Left hindlimb (tissue), 1 donor: ENCODE data around the gene EYA2.
"Not testable (repeated sequence)": the region's sequence is repeated elsewhere in the genome, so short reads cannot be mapped to it uniquely, and the experiment has no call there.

ENCODE experiments used
- DNase-seq: peaks from one replicate; pipeline ENCODE4 v3.0.0-alpha.2; 2018

EYA2 gene

DNA sequence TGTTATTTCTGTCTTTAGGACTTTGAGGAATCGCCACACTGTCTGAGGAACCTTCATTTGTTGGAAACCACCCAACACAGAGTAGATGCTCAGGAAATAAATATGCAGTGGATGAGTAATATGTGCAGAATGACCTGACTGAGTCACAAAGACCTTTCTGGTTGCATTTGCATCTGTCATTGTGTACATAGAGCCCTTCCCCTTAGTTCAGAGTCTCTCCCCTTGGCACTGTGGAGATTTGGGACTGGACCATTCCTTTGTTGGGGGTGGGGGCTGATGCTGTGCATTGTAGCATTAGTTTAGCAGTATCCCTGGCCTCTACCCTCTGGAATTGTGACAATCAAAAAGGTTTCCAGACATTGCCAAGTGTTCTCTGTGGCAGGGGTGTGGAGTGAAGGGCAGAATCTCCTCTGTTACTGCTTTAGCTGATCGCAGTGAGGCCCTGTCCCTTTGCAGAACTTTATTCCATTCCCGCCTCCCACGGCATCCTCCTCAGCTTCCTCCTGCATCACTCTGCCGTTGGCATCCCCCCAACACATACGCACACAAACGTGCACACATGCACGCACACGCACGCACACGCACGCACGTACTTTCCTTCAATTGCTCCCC lies 64.5 kb downstream of the EYA2 start:
- no peak for DNase-seq

GRCh38 chr20:46959821-46960220 lies 65.2 kb downstream of the EYA2 start:
- no peak for DNase-seq

GRCh38 chr20:46960536-46960935 lies 65.9 kb downstream of the EYA2 start:
- DNase-seq, result no peak

GRCh38 chr20:46961968-46962367 lies 67.3 kb downstream of the EYA2 start:
- not testable (repeated sequence) for DNase-seq

- DNase-seq, result no peak
These were observed 68.0 kb downstream of the EYA2 start for GRCh38 chr20:46962452-46963195.

- no peak for DNase-seq
These were observed 68.5 kb downstream of the EYA2 start for GRCh38 chr20:46963196-46963529.

GRCh38 chr20:46963758-46964617 lies 69.3 kb downstream of the EYA2 start:
- DNase-seq, result no peak

GRCh38 chr20:46964618-46965455 lies 70.2 kb downstream of the EYA2 start:
- DNase-seq, result no peak

DNA sequence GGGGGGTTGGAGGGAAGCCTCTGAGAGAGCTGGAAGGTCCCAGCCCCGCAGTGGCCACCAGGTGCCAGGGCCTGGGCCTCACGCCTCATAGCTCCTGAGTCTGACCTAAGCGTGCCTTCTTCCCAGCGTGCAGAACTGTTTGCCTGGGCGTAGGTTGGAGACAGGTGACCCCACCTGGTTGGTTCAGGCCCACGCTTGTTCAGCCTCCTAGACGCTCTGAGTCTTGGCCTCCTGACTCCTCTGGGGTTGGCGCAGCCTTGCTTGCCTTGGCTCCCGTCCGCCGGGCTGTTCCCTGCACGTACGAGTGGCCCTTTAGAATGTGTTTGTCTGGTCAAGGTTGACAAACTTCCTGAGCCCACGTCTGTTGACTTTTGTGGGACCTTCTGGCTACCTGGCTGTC lies 70.8 kb downstream of the EYA2 start:
- DNase-seq, result no peak

GRCh38 chr20:46967646-46968045 lies 73.0 kb downstream of the EYA2 start:
- no peak for DNase-seq

DNA sequence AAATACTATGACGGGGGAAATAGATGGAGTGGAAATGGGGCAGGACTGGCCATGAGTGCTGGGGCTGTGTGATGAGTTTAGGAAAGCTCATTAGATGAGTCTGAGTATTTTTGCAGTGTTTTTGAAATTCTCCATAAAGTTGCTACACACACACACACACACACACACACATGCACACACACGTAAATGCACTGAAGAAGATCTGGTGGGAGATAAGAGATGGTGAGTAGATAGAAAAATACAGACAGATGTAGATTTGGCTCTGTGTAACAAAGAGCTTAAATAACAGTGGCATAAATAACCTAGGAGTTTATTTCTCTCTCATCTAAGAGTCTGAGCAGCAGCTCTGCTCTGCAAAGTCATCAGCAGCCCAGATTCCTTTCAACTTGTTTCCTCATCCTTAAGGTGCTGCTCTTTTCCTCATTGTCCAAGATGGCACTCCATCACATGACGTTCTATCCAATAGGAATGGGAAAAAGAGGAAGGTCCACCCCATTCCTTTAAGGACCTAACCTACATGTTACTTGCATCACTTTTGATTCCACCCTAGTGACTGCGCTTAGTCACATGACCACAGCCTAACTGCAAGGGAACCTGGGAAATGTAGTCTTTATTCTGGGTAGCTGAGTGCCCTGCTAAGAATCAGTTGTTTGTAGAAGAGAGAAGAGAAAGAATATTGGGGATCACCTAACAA lies 76.4 kb downstream of the EYA2 start:
- DNase-seq, result no peak

- DNase-seq, result no peak
These were observed 79.1 kb downstream of the EYA2 start for GRCh38 chr20:46973766-46974165.

DNA sequence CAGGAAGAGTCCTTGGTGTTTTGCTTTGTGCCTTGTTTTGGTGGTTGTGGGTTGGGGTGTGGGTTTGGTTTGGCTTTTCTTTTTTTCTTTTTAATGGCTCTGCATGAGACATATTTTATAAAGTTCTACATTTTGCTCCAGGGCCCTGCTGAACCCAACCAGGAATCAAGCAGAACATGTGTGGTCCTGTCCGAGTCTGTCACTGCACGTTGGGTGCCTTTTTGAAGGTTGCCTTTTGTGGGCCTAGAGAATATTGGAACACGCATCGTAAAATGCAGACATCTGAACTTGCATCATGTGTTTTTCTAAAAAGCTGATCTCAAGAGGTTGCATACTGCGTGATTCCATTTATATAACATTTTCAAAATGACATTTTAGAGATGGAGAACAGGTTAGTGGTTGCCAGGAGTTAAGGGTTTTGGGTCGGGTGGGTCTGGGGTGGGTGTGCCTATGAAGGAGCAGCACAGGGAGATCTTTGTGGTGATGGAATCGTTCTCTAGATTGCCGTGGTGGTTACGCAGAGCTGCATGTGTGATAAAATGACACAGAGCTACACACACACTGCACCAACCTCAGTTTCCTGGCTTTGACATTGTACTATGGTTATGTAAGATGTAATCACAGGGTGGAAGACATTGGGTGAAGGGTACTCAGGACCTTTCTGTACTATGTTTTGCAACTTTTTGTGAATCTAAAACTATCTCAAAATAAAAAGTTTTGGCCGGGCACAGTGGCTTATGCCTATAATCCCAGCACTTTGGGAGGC lies 80.2 kb downstream of the EYA2 start:
- DNase-seq, result no peak

- no peak for DNase-seq
These were observed 81.3 kb downstream of the EYA2 start for GRCh38 chr20:46975976-46976375.

DNA sequence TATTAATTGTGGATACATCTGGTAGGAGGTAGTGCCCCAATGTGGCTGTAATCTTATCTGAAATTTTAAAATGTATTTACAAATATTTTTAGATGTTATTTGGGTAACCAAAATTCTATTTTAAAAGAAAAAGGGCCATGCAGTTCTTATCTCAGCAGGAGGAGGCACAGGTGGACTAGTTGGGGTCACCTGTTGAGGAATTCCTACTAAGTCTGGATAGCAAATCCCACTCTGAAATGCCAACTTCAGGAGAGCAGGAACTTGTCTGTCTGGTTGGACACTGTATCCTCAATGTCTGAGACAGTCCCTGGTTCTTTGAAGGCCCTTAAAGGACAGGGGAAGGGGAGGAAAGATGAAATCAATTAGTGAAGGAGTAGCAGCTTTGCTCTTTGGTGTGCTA lies 82.6 kb downstream of the EYA2 start:
- no peak for DNase-seq

- DNase-seq, result no peak
These were observed 83.4 kb downstream of the EYA2 start for GRCh38 chr20:46977909-46978588.

GRCh38 chr20:46978951-46979491 lies 84.4 kb downstream of the EYA2 start:
- no peak for DNase-seq

GRCh38 chr20:46979603-46980241 lies 85.1 kb downstream of the EYA2 start:
- DNase-seq, result no peak

DNA sequence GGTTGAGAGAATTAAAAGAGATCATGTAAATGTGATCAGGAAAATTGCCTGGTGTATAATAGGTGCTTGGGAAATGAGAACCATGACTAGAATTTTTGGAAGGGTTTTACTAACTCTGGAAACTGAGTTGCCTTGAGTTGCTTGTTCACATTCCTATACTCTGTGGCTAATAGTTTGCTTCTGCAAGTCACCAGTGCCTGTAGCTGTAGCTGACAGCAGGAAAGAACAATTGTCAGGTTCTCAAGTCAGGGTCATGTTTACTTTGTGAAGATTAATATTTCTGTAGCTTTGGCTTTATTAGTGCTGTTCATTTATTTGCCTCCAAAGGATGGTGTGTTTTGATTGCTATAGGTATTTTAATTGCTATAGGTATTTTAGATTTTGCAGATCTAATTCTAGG lies 86.5 kb downstream of the EYA2 start:
- DNase-seq, result no peak

- DNase-seq, result no peak
These were observed 88.8 kb downstream of the EYA2 start for GRCh38 chr20:46983466-46983865.
